SIG-M5 (cell line): ENCODE measurements around the gene HELB.

Experiments
- DNase-seq: peaks from one replicate; lab custom pipeline; 2025; lab: John Stamatoyannopoulos, UW

The HELB gene

DNA sequence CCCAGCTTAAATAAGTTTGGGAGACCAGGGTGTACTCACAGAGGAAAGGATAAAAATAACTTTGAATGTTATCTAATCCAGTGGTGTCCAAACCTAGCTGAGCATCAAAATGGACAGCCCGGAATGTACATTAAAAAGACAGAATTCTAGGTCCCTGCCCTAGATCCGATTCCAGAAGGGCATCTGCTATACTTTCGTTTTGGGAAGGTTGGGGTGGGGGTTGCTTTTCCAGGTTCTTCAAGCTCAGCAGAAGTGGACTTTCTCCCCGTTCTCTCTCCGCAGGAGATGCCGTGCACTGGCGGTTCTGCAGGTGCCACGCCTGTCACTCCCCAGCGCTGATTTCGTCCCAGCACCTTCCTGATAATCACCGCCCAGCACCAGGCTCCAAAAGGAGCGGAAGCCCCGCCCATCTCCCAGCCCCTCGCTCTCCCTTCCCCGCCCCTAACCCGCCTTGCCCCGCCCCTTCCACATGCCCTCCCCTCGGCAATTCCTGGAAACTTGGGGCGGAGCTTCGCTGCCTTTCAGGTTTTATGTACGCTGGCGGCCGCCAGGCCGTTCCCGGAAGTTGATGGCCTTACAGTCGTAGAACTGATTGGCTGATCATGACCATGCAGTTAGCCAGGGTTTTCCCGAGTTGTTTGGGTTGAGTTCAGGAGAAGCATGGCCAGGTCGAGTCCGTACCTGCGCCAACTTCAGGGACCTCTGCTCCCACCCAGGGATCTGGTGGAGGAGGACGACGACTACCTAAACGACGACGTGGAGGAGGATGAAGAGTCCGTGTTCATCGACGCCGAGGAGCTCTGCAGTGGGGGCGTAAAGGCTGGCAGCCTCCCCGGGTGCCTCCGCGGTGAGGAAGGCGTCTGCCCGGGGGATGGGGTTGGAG, at the start of gene HELB:
HELB (plus strand) TSS at position 550 of the 883 bp plus-strand sequence; CDS start at position 661, 111 bp downstream.
- DNase-seq: peak; percentile 76

DNA sequence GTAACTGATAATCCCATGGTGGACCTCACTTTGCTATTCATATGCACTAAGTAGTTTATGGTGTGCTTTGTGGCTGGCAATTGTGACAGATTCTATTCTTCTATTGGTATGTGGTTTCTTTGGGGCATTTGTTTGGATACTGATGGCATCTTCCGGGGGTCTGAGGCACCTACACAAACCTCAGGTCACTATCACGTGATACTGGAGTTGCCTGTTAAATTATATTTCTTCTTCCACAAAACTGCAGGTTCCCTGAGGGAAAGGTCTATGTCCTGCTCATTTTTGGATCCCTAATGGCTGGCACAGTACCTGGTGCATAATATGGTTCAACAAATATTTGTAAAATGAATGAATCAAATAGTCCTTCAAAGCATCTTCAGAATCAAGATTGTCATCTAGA, 49.5 kb upstream of the HELB start:
- no peak for DNase-seq

DNA sequence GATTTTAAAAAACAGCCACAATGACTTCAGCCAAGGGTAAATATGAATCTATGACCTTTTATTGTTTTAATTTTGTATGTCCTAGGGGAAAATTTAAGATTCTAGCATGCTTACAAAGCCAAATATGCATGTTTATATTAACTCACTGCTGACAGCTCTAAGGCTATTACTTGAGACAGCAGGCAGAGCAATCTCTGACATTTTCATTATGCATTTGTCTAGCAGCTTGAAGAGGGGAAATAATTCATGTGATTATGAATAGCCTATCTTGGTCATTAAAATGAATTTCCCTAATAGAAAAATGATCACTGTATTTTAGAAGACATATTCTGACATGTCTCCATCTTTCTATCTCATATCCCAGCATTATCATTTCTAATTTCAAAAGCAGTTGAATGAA, 46.6 kb upstream of the HELB start:
- no peak for DNase-seq

DNA sequence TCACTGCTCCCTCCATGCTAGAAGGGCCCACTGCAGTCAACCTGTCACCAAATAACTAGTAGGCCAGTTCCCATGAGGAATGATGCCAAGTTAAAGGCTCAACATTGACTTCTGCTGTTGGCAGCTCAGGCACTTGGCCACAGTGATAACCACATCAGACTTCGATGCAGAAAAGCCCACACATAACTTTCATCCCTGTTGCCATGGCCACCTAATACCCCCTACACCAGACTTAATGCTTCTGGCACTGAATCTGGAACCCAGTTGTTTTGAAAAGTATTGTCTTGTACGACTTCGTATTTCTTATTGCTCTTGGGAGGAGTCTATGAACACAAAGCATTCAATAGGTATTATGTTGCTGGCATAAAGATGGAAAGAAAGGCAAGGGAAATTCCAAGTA, 44.3 kb upstream of the HELB start:
- DNase-seq: no peak

DNA sequence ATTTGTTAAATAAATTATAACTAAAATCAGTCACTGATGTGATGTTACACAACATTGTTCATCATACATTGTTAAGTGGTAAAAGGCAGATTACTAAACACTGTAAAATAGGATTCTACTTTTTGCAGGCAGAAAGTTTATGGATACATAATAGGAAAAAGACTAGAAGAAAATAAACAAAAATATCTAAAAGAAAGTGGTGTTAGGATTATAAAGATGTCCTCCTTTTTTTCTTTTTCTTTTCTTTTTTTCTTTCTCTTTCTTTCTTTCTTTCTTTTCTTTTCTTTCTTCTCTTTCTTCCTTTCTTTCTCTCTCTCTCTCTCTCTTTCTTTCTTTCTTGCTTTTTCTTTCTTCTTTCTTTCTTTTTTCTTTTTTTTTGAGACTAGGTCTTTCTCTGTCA, 39.6 kb upstream of the HELB start:
- DNase-seq: no peak

DNA sequence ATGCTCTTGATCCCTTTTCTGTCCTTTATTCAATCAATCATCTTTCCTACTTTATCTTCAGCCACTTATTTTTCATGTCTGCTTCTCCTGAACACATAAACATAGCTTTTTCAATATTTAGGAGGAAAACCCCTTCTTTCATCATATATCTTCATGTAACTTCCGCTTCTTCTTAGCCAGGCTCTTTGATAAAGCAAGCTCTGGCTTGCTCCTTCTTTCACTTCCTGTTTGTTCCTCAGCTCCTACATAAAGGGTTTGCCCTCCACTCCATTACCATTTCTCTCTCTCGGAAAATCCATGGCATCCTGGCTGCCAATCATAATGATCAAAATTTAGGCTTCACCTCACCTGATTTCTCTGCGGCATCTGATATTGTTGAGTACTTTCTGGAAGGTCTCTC, 33.7 kb upstream of the HELB start:
- DNase-seq: peak; percentile 97

DNA sequence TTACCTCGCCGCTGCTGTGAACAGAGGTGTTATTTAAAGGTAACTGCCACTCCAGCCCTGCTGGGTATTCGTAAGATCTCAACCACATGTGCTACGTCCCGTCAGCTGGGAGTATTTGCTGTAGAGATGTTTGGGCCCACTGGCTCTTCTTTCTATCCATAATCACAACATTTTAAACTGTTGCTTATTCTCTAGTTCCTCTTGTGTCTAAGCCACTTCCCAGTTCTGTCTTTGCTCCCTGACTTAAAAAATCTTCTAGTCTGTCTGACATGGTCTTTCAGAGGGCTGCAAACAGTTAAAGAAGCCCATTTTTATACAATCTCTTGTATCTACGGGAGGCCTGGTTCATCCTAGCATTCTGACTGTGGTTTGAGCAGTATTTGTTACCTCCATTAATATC, 33.2 kb upstream of the HELB start:
- DNase-seq: no peak

DNA sequence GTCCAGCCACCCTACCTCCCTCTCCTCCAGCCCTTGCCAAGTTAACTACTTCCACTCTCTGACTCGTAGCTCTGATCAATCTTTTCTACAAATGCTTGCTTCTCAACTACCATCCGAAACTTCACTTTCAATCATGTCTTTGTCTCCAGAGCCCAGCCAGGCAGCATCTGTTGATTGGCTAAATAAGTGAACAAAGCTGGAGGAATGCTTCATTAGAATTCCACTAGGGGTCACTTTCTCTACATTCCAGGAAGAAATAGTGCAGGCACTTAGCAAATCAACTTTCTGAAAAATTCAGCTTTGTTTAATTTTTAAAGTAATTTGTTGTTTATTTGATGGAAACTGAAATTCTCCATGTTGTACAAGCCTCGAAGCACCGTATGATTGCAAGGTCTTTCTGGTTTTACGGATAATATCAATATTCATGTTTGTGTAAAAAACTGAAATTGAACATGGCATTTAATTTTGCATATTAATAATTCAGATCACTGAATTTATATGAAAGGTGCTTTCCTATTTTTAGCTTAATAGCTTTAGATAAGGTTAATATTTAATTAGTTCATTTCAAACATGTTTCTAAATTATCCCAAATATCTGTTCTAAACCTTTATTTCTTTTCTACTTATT, 32.4 kb upstream of the HELB start:
- DNase-seq: no peak

DNA sequence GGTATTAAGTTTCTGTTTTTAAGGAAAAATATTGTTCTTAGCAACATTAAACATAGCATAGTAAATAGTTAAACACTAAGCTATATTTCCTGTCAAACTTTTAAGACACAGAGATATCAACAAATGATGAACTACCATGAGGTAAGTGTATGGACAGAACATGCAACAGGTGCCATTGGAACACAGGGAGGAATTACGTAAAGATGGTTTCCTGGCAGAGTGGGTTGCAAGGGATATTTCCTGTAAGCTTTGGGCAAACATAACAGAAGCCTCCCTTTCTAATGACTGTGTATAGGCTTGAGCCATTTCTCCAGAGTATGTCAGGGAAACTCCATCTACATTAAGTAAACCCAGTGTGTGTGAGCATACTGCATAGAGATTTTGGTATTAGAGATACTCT, 31.7 kb upstream of the HELB start:
- no peak for DNase-seq

DNA sequence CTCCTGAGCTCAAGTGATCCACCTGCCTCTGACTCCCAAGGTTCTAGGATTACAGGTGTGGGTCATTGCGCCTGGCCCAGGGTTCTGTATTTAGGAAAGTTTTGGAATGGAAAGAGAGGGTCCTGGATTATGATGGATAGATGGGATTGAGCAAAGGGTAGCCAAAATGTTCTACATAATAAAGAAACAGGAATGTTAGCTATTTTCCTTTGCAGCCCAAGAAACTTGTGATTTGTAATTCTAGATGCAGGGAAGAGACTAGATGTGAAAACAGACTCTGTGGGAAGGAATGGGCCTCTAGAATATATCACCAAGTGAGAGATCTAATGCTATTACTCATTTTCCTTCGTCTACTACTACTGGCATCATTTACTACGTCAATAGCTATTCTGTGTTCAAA, 29.6 kb upstream of the HELB start:
- no peak for DNase-seq

DNA sequence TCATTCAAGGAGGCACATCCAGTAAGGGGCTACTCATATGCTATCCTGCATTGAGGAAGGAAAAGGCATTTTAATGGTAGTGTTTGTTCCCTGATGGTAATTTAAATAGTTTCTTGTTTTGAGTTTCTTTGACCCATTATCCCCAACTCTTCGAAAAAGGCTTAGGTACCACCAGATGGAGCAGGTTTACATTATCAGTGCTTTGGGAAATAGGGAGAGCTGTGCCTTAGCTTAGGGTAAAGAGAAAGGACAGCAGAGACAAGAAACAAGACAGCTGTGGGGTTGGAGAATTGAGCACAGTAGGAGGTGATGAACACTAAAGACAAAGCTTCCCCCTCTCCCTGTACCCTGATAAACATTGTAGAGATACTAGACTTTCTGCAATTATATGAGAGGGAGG, 29.1 kb upstream of the HELB start:
- no peak for DNase-seq

DNA sequence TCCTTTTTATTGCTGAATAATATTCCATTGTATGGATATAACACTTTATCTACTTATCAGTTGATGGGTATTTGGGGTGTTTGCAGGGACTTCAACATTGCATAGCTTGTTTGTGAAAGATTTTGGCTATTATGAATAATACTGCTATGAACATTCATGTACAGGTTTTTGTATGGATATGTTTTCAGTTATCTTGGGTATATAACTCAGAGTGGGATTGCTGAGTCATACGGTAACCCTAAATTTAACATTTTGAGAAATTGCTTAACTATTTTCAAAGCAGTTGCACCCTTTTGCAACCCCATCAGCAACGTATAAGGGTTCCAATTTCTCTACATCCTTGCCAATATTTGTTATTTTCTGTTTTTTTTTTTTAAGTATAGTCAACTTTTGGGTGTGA, 27.3 kb upstream of the HELB start:
- DNase-seq: no peak

DNA sequence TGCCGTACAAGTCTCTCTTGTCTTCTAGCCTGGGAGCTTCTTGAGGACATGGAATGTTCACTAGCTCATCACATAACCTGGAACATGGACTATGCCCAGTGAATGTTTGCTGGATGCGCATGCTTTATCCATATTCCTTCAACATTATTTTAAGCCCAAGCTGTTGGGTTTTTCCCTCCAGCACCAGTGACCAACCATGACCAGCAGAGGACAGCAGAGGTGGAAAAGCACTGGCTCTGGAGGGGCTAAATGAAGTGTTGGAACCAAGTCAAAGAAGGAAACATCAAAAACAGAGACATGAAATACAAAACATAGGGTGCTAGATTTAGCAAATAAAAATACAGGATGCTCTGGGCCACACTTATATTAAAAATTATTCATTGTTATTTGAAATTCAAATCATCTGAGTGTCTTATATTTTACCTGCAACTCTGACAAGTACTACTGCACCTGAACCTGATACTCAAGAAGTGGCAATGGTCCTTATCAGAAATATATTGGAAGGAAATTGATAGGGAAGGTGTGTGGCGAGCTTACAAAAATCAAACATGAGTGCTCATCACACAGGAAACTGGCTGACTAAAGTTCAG, 23.1 kb upstream of the HELB start:
- no peak for DNase-seq

DNA sequence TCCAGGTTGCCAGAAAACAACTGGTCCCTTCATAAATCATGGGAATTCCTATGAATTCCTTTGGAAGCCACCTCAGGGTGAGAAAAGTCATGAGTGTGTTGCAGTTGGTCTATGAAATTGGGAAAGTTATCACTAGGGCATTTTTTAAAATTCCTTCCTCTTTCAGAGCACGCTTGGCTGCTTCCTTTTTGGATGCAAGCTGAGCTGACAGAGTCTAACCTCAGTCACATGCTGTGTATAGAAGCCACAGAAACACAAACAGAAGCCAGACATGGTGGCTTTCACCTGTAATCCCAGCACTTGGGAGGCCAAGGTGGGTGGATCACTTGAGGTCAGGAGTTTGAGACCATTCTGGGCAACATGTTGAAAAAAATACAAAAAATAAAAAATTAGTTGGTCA, 21.7 kb upstream of the HELB start:
- no peak for DNase-seq

DNA sequence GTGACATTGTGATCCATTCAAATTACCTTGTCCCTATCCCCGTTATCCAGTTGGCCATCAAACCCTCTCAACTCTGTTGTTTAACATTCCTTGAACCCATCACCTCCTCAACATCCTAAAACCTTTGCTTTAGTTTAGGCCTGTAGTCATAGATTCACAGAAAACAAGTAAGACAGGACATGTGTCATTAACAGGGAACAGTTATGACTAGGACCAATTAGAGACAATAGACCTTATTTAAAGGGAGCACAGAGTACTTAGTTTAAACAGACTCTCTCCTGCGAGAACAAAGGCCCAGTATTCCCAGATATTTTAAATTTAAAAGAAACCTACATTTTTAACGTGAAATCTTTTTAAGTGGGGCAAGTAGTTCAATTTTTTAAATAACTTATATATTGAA, 20.0 kb upstream of the HELB start:
- DNase-seq: no peak

DNA sequence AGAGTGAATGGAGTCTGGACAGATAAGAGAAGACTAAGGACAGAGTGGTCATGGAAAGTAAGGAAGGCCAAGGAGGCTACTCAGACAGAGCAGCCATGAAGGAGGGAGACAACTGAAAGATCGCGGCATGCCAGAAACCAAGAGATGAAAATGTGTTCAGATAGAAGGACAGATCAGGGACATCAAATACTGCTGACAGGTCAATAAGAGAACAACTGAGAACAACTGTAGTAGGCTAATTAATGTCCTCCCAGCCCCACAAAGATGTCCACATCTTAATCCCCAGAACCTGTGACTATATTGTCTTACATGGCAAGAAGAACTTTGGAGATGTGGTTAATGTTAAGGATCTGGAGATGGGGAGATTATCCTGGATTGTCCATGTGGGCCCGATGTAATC, 15.0 kb upstream of the HELB start:
- DNase-seq: no peak

DNA sequence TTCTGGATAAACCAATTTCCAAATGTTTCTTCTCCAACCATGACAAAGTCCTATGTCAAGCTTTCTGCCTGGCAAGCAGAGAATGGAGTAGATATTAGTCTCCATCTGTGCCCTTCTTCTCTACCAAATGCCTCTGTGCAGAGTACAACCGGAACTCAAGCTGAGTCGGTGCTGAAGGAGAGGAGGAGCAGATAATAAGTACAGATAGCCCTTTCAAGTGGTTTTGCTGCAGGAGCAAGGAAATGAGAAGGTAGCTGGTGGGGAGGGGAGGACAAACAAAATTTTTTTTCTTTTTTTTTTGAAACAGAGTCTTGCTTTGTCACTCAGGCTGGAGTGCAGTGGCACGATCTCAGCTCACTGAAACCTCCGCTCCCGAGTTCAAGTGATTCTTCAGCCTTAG, 14.2 kb upstream of the HELB start:
- DNase-seq: no peak

DNA sequence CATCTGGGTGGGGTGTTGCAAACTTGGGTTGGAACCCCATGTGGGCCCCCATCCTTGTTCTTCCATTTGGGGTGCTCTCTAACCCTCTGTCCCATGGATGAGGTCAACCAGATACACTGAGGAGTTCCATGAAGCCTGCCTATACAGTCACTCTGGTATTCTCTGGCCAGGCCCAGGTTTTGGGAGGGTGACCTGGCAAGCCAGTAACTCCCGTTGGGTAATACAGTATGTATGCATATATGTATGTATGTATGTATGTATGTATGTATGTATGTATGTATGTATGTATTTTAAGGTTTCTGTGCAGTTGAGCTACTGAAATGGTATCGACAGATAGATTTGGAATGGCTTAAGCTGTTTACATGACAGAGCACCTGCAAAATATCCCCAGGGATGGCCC, 12.8 kb upstream of the HELB start:
- no peak for DNase-seq

DNA sequence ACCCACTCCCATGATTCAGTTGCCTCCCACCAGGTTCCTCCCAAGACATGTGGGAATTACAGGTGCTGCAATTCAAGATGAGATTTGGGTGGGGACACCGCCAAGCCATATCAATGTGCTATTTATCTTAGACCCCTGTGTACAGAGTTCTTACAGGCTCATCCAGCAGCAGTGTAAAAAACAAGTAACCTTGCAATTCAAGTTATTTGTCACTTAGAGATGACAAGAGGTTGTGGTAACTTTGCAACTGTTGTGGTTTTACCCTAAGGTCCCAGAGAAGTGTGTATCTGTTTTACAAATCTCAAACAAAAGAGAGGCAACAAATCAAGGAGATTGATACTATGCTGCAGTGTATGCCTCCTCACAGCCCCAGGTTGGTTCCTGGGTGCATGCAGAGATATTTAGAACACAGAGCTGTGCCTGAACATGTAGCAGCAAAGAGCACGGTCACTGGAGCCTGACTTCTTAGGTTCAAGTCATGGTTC, 11.5 kb upstream of the HELB start:
- DNase-seq: no peak

DNA sequence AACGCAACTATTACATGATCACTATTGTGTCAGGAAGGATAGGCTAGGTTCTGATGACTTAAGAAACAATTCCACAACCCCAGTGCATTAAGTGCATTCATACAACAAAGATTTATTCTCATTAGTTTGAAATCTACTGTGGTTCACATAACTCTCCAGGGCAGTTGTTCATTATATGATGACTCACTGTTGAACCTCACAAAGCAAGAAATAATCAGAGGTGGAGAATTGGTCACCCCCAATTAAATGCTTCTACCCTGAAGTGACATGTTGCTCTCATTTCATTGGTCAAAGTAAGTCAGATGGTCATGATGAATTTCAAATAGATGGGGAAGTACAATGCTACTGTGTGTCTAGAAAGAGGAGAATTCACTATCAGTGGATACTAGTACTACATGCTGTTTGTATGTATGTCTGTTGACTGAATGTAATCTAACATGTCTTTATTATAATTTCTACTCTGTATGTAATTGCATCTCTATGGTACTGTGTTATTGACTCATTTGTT, 6.1 kb upstream of the HELB start:
- no peak for DNase-seq

DNA sequence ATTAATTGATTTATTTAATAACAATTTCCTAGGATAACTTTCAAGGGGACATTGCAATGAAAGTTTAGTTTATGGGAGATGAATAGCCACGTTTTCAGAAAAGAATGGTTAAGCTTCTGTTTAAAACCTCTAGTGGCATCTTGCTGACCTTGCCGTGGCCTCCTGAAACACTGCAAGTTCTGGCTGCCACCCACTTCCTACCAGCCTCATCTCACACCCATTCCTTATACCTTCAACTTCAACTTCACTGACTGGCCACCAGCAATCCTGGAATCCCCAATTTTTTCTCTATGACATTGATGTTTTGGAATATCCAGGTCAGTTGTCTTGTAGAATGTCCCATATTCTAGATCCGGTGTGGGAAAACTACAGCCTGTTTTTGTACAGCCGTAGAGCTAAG, 5.2 kb upstream of the HELB start:
- DNase-seq: no peak

DNA sequence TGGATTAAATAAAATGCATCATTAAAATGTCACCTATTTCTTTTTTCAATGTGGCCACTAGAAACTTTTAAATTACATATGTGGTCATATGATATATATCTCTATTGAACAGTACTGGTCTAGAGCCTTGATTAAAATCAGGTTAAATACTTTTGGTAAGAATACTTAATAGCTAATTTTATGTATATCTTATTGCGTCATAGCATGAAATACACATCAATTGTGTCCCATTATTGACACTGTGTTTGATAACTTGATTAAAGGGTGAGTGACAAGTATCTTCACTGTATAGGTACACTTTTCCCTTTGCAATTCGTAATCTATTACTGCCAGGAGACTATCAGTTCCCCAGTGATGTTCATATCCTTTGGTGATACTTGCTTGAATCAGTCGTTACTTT, 4.4 kb upstream of the HELB start:
- DNase-seq: no peak

DNA sequence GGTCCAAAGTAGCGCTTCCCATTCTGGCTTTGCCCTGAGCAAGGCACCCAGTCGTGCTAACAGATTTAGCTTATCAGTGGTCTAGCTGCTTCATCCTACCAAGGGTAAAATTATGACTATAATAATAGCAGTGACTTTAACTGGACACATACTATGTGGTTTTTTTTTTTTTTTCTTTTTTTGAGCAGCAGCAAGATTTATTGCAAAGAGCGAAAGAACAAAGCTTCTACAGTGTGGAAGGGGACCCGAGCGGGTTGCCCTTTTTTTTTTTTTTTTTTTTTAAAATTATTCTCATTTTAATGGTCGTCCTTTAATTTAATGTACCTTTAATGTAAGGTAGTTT, 505 bp downstream of the HELB start:
- no peak for DNase-seq
